GM19238 (cell line): ENCODE data around the gene ATXN7L1.

ENCODE experiments used
- DNase-seq: peaks from one replicate; pipeline ENCODE4 v3.0.0; 2011; ENCODE audit warnings: low spot score; ENCODE audit not compliant: insufficient read length

ATXN7L1 gene

DNA sequence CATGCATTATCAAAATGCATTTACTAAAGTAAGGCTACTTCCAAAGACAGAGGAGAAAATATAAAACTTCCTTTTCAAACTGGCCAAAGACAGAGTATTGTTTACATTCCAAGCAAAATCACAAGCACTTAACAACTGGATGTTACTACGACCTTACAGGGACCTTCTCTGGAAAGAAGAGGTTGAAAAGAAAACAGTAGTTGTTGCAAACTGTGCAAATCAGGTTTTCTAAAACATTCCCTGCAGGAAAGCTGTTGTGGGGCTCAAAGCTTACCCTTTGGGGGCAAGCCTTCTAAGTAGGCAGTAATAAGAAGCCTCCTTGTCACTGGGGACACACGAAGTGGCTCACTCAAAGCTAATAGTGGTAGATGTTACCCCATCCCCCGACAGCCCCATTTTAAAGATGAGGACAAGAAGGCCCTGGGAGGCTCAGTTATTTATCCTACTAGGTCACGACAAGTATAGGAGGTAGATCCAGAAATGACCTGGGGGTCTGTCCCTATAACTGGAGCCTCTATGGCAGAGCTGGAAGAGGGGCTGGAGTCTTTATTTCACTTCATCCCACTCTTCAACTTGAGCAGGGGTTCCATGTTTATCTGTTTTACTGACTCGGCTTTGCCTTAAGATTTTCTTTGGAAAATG lies 46.6 kb downstream of the ATXN7L1 start:
- DNase-seq: no peak

DNA sequence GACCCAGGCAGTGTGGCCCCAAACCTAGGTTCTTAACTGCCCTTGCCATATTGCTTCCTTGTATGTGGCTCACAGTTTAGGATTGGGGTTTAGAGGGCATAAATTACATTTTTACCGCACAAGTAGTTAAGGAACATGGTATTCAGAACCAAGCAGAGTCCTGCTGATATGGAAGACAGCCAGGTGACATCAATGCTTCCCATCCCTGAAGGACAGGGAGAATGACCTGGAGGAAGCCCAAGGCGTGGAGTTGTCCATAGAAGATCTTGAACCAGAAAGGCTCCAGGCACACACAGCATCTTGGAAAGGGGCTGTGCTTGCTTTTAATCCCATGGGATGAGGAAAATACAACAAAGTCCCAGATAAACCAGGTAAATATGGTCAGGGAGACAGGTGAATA lies 48.3 kb downstream of the ATXN7L1 start:
- DNase-seq: no peak

DNA sequence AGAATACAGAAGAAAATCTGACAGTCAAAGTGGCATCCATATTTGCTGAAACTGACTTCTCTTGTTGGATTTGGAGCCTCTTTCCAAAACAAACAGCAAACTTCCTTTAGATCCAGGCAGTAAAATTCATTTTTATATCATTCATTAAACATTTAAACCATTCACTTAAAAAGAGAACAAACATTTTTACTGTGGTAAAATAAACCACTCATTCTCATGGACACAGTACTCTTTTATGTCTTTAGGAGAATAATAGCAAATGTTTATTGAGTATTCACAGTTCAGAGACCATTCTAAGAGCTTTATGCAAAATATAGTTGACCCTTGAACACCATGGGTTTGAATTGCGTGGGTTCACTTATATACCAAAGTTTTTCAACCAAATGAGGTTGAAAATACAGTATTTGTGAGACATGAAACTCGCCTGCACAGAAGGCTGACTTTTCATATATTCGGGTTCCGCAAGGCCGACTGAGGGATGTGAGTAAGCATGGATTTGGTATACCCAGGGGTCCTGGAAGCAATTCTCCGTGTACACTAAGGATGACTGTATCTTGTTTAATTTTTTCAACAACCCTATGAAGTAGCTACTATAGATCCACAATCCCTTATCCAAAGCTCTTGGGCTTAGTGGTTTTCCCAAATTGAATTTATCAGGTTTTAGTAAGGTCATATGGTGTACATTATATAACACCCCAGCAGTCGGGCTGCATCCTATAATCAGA lies 49.1 kb downstream of the ATXN7L1 start:
- DNase-seq: no peak

DNA sequence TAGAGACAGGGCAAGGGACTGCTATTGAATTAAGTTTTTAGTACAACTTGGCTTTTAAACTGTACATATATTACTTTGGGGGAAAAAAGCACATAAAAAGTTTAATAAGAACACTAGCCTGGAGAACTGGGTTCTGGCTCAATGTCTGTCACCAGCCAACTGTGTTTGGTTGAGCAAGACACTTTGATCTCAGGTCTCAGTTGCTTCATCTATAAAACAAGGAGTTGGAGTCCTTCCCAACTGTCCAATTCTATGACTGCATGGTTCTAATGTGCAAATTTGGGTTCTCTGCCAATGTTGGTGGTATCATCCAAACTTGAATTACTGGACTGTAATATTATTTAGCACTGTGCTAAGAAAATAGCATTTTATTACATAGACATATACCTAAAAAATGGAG lies 50.3 kb downstream of the ATXN7L1 start:
- no peak for DNase-seq

DNA sequence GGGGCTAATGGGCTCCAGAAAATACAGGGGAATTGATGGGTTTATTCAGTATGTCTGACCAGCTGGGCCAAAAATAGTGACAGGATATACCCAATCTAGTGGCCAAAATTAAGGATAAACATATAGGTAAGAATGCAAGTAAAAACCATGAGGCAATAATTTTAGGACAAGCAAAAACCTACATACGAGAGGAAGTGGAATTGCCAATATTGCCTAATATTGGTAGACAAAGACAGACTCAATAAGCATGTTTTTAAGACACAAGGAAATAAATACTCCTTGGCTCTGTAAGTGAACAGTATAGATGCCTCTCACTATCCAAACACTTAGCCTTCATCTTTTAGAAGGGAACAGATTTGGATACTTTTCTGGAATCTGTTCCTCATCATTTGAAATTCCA lies 51.0 kb downstream of the ATXN7L1 start:
- DNase-seq: no peak

DNA sequence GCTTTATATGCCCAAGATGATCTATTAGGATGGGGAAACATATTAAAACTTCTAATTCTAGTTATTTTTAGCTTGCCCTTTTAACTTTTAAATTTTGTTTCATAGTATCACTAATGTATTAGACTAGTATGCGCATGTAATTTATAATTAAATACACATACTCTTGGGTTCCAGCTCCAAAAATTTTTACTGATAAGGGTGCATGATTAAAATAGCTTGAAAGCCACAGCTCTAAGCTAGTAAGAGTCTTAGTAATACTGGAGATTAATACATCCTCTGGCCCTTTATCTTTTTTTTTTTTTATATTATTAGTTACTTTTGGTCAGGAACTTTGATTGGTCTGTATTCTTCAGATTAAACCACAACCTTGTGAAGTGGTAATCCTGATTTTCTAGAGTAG lies 53.6 kb downstream of the ATXN7L1 start:
- DNase-seq: no peak

DNA sequence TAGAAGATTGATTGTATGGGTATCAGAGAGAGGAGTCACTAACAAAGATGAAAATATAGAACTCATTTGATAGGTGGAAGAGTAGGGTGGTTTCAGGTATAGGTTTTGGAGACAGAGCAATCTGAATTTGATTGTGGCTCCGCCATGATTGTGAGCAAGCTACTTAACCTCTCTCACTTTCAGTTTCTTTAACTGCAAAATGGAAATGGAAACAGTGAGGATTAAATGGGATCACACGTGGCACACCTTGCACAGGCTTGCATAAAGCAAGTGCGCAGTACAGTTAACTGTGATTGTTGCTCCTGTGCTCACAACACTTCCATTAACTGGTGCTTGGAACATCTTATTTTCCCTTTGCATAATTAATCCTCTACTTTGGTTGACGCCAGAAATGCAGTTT lies 54.9 kb downstream of the ATXN7L1 start:
- no peak for DNase-seq

DNA sequence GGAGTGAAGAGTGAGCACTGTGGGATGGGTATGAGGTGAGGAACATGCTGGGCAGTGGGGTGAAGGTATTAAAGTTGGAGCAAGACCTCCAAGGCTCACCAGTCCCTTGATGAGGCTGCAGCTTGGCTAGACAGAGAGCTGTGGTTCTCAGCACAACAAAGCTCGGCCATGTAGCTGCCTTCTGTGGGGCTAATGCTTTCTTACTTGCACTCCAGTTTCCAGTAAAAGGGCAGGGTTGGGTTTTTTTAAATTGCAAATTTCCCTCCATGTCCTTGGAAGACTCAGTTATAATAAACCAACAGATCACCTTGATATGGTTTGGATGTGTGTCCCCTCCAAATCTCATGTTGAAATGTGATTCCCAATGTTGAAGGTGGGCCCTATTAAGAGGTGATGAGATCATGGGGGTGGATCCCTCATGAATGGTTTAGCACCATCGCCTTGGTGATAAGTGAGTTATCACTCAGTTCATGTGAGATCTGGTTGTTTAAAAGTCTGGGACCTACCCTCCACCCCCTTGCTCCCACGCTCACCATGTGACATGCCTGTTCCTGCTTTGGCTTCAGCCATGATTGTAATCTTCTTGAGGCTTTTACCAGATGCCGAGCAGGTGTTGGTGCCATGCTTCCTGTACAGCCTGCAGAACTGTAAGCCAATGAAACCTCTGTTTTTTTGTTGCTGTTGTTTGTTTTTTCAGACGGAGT lies 55.9 kb downstream of the ATXN7L1 start:
- no peak for DNase-seq

DNA sequence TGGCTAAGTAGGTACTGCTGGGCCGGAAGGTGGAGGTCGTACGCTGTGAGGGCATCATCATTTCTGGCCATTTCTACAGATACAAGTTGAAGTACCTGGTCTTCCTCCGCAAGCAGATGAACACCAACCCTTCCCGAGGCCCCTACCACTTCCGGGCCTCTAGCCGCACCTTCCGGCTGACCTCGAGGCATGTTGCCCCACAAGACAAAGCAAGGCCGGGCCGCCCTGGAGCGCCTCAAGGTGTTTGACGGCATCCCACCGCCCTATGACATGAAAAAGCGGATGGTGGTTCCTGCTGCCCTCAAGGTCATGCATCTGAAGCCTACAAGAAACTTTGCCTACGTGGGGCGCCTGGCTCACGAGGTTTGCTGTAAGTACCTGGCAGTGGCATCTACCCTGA lies 56.8 kb downstream of the ATXN7L1 start:
- no peak for DNase-seq

DNA sequence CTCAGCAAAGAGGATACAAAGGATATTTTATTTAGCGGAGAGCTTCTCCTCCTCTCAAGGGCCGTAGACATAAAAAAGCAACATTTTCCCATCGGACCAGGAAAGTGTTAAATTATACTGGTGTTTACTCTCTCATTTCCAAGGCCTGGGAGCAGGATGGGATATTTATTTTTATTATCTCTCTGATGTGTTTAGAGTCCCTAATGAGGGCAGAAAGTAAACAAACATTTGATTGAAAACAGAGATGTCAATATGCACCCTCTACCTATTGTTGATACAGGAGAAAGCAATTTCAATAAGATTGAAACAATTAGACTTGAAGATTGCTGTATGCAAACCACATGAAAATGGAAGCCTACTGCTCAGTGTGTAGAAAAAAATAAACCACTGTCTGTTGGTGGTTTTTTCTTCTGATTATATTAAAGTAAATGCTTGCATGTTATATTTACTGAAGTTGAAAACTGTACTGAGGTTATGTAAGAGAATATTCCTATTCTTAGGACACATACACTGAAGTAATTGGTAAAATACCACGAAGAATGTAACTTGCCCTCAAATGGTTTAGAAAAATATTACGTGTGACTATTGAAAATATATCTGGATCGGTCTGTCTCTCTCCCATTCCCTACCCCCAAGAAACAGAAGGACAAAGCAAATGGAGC lies 59.3 kb downstream of the ATXN7L1 start:
- no peak for DNase-seq

DNA sequence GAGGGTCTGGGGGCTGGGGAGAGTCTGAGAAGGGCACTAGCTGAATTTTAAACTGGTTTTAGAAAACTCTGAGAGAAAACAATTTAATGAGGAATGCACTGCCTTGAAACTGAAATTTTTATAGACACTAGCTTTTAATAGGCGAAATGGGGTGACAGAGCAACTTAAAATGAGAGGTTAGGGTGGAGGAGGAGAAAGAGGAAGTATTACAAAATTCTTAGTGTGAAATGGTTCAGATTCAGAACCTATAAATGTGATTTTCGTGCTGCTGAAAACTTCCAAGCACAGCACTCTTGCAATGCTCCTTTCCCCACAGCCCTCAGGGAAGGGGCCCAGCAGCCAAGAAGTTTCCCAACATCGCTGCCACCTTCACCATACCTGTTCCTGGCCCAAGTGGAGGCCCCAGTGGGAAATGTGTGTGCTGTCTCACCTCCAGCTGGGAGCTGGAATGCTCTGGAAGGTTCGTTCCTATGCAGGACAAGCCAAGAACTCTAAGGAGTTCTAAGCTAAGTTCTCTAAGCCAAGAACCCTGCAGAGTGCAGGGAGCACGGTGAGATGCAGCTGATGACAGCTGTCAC lies 60.0 kb downstream of the ATXN7L1 start:
- DNase-seq: no peak

DNA sequence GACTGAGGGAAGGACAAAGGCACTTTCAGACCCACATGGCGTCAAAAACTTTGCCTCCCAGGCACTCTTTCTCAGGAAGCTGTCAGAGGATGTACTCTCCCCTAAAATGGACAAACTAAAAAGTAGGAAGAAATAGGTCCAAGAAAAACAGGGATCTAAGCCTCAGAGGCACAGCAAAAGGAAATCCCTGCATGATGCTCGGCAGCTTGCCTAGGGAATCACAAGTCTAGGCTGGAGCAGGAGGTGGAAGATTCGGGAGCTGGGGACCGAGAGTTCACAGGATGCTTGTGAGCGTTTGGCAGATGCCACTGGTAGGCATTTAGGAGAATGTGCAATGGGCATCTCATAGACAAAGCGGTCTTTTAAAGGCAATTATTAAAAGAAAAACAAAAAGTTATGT lies 60.8 kb downstream of the ATXN7L1 start:
- DNase-seq: no peak

DNA sequence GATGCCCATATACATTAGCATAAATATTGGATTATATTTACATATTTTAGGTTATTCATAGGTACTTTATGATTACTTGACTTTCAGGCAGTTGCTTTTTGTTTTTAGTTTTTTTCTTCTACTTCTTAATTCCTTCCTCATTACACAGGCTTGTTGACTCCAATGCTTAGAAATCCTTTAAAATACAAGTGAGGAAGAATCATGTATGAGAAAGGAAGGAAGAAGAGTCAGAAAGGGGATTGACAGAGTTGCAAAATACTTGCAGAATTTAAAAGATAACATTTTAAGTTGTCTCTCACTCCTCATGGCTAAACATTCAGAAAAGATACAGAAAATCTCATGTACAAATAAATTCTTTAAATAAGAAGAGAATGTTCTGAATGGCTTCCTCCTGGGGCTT lies 61.9 kb downstream of the ATXN7L1 start:
- DNase-seq: no peak

DNA sequence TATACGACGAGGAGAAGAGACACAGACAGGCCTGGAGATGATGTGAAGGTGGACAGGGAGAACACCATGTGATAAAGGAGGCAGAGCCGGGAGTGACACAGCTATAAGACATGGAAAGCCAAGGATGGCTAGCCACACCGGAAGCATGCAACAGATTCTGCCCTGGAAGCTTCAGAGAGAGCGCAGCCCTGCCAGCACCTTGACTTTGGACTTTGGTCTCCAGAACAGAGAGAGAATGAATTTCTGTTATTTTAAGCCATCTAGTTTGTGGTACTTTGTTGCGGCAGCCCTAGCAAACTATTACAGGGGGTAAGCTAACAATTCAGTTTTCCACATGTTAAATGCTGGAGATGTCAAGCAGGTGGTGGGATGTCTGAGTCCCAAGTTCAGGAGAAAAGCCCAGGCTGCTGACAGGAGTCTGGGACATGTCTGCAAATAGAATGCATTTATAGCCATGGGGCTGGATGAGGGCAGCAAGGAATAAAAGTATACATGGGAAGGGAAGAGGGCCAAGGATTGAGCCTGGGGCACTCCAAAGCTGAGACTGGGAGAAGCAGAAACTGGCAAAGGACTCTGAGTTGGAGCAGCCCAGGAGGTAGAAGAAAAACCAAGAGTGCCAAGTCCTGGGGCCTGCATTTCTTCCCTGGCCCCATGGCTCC lies 65.1 kb downstream of the ATXN7L1 start:
- DNase-seq: no peak

DNA sequence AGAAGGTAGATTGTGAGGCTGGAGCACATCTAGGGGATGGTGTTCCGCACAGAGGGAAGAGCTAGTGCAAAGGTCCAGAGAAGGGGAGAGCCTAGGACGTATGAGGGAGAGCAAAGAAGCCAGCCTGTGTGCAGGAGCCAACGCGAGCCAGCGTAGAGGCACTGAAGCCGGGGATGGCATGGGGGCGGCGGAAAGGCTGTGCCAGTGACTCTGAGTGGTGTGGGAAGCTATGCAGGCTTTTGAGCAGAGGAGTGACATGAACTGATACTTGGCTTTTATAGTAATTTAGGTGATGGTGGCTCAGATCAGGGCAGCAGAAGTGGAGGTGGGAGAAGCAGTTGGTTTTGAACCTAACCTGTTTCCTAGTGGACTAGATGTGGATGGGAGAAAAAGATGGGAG lies 65.8 kb downstream of the ATXN7L1 start:
- DNase-seq: no peak

DNA sequence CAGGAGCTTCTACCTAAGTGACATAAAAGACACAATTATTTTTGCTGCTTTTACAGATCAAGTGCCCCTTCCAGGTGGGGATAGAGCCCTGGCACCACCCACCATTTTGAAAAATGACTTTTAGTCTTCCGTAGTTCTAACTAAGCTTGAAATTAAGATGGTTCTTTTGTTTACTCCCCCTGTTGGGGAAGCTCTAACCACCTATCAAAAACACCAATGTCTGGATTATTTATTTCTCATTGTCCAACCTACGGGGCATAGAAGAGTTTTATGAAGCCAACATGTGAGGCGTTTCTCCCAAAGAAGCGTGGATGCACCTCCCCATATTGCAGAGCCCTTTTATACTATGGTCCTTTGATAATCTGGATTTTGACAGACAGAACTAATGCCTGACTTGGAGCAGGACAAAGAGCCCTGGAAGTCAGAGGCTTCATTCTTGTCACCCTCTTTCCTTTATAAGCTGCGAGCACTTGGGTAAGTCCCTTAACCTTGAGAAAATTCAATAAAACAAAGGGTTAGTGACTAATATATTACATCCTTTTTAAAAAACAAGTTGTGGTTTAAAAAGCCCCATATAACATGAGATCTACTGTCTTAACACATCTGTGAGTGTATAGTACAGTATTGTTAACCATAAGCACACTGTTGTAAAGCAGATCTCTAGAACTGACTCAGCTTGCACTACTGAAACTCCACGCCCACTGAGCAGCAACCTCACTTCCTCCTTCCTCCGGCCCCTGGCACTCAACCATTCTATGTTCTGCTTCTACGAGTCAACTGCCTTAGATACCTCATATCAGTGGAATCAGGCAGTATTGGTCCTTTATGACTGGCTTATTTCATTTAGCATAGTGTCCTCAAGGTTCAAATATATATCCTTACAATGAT lies 67.5 kb downstream of the ATXN7L1 start:
- DNase-seq: peak; percentile 68

DNA sequence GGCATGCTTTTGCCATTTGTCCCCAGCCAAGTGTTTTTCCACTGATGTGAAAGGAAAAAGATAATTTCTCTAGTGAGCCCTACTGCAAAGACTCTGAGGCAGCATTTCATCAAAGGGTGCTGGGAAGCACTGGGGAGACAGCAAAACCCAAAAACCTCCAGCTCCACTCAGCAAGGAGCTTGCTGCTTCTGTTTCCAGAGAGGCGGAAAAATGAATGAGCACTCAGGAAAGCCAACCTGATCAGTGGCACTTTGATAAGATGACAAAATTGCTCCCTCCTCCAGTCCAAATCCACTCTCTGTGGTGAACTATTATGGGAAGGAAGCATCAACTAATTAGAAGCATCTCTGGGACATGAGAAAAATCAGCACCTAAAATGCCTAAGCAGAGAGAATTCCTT lies 68.2 kb downstream of the ATXN7L1 start:
- DNase-seq: no peak

DNA sequence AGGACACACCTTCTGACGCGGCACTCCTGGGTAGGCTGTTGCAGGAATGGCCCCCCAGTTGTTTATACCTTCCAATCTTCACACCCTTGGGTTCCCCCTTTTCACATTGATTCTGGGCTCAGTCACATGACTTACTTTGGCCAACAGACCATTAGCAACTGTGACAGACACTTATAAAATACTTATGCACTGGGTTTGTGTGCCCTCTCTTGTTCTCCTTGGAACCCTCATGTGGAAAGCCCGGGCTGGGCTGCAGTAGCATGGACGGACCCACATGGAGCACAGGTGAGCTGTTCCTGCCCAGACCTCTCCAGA lies 69.0 kb downstream of the ATXN7L1 start:
- DNase-seq: no peak

DNA sequence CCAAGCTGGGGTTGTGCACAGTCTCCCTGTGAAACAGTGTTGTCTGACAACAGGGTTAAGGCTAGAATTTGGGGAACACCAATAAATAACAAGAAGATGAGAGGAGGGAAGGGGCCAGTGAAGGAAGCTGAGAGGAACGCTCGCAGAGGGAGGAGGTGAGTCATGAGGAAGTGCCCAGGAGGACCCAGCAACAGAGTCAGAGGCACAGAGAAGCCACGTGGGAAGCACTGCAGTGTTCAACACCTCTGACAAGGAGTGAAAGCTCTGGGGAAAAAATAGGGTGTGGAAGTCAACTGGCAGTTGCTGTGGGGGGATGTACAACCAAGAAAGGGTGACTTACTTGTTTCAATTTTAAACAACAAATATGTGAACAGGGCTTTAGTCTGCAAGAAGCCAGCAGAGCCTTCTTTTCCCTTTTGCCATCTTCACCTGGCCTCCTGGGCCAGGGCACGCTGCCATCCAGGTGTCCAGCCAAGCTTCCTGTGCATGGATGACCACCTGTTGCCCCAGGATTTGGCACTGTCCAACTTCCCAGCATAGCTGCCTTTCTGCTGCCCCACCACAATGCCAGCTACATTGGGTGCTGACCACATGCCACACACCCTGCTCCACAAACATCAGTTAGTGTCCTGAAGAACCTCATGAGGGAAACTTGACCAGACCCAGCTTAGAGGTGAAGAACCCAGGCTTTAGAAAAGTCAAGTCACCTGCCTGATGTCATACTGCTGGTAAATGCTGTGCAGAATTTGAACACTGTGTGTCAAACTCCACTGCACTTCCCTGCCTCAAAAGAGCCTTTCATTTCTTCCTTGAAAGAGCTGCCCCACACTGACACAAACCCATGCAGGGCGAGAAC lies 69.6 kb downstream of the ATXN7L1 start:
- DNase-seq: peak; percentile 45
